PFSK-1 (cell line): ENCODE data around the gene UBAC2.

ENCODE experiments used
- FOXP2 ChIP-seq: optimal IDR thresholded peaks from 2 replicates; pipeline ENCODE3; 2011; ENCODE audit warnings: borderline replicate concordance, control low read depth, inconsistent platforms; ENCODE audit not compliant: insufficient read depth; ENCODE audit errors: extremely low read length, extremely low read depth
- POLR2AphosphoS5 ChIP-seq: IDR thresholded peaks from 2 replicates; pipeline ENCODE4 v1.6.1; 2012; ENCODE audit warnings: low read depth, mild to moderate bottlenecking, control low read depth, low read length, moderate library complexity
- REST ChIP-seq, 2 experiments: IDR thresholded peaks; 2 replicates each; pipeline versions ENCODE4 v1.6.1 to v1.8.0; 2011 to 2012; ENCODE audit warnings: low read depth in 2 of 2, low read length in 2 of 2, control low read depth in 1 of 2, inconsistent platforms in 1 of 2, mild to moderate bottlenecking in 1 of 2, moderate library complexity in 1 of 2; ENCODE audit not compliant: insufficient read depth in 1 of 2
- SIN3A ChIP-seq: IDR thresholded peaks from 2 replicates; pipeline ENCODE4 v1.6.1; 2012; ENCODE audit warnings: mild to moderate bottlenecking, low read length, moderate library complexity, borderline replicate concordance; ENCODE audit not compliant: insufficient read depth
- TAF1 ChIP-seq: IDR thresholded peaks from 2 replicates; pipeline ENCODE4 v1.6.1; 2012; ENCODE audit warnings: low read length, control low read depth, borderline replicate concordance; ENCODE audit not compliant: insufficient read depth

UBAC2 gene

GRCh38 chr13:99404005-99404755 is 203.5 kb downstream of the UBAC2 start:
- TF ChIP-seq REST (IDR thresholded peaks at IDR 0.05; ENCODE audit: insufficient read depth in 1 of 2, low read depth in 2 of 2, low read length in 2 of 2) (peak in 1 of 2 experiments; percentile 75; a peak in 2 of 4 replicates), FOXP2 (no peak)

GRCh38 chr13:99405966-99406365 is 205.3 kb downstream of the UBAC2 start:
- TF ChIP-seq TAF1: no peak

- TF ChIP-seq SIN3A: no peak
- TF ChIP-seq TAF1: no peak
- TF ChIP-seq FOXP2: no peak
- no peak for TF ChIP-seq POLR2AphosphoS5
- no peak for TF ChIP-seq REST (IDR thresholded peaks at IDR 0.05; ENCODE audit: insufficient read depth in 1 of 2, low read depth in 2 of 2, low read length in 2 of 2)
Measured at GRCh38 chr13:99406799-99407201, 206.1 kb downstream of the UBAC2 start.

- TF ChIP-seq FOXP2 (no peak), REST (IDR thresholded peaks at IDR 0.05; ENCODE audit: insufficient read depth in 1 of 2, low read depth in 2 of 2, low read length in 2 of 2) (no peak), SIN3A (no peak), POLR2AphosphoS5 (no peak), TAF1 (no peak)
Measured at GRCh38 chr13:99407906-99408702, 207.4 kb downstream of the UBAC2 start.

GRCh38 chr13:99408703-99409000 is 208.0 kb downstream of the UBAC2 start:
- no peak for TF ChIP-seq SIN3A
- no peak for TF ChIP-seq TAF1
- TF ChIP-seq REST (IDR thresholded peaks at IDR 0.05; ENCODE audit: insufficient read depth in 1 of 2, low read depth in 2 of 2, low read length in 2 of 2): no peak
- no peak for TF ChIP-seq FOXP2
- TF ChIP-seq POLR2AphosphoS5: no peak
